ENCODE data around the gene CA12.

Gene CA12

DNA sequence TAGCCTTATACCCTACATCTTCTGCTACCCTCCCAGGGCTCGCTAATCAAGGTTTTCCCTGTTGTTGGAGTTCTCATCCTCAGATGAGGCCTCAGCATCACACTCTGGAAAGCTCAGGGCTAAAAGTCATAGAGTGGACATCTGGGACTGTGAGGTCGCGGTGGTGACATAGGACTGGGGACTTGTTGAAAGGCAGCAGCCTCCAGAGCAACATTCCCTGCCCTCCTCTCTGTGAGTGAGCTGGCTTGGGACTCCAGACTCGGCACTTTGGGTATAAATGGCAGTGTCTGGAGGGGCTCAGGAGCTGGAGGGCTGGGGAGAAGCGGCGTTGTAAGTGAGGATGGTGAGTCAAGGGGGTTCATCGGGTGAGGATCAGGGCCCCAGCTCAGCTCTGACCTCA, 2.7 kb downstream of the CA12 start:
- DNase-seq: no peak
- no peak overlapping the region for H3K4me3 ChIP-seq (ENCODE audit: low read depth, low read length)
- TF ChIP-seq, protein P1, sequence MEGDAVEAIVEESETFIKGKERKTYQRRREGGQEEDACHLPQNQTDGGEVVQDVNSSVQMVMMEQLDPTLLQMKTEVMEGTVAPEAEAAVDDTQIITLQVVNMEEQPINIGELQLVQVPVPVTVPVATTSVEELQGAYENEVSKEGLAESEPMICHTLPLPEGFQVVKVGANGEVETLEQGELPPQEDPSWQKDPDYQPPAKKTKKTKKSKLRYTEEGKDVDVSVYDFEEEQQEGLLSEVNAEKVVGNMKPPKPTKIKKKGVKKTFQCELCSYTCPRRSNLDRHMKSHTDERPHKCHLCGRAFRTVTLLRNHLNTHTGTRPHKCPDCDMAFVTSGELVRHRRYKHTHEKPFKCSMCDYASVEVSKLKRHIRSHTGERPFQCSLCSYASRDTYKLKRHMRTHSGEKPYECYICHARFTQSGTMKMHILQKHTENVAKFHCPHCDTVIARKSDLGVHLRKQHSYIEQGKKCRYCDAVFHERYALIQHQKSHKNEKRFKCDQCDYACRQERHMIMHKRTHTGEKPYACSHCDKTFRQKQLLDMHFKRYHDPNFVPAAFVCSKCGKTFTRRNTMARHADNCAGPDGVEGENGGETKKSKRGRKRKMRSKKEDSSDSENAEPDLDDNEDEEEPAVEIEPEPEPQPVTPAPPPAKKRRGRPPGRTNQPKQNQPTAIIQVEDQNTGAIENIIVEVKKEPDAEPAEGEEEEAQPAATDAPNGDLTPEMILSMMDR (IDR thresholded peaks at IDR 0.05; ENCODE audit: low read depth, low read length, missing control alignments): no peak
- no peaks in the 10 kb centered on the region for H3K36me3 ChIP-seq (replicated peaks)
- no peaks in the 10 kb centered on the region for H3K27me3 ChIP-seq (replicated peaks)
- no peak overlapping the region for H3K27ac ChIP-seq
- in situ Hi-C loops (cut with HindIII; ENCODE audit: low pct_ligation_motif_present, low sequenced_read_pairs): no loop called here

DNA sequence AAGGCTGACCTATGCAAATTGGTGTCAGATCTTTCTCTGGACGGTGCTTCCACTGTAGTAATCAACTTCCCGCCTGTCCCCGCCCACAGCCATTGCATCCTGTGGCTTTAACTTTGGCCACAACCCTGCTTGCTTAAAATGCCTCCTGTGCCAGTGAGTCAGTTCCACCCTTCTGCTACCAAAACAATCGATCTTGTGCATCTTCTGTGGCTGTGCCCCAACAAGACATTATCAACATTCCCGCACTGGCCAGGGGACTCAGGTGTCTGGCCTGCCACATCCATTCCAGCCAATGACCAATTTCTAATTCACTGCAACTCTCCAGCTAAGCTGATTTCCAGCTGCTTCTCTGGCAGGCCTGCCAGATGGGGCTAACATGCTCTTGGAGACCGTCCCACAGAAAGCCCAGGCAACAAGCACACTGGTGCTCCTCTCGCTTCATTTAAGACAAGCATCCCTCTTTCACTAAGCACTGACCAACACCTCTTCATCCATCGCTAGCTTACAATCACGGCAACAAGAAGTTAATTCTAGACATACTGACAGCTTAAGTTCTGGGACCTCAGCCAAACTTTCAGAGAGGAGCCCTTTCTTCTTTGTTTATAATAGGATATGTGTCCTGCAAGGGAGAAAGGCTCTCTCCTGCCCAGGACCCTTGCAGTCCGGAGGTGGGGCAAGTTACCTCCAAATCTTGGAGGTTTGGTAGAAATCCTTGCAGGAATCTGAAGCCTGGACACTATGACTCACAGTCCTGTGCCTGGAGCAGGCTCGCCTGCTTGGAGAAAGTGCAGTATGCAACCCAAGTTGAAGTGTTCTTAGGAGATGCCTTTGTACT, 6.7 kb downstream of the CA12 start:
- Histone ChIP-seq H3K27me3 (replicated peaks) (no peaks in the 10 kb centered on the region), H3K36me3 (replicated peaks) (no peaks in the 10 kb centered on the region), H3K27ac (peak overlapping the region; percentile 52), H3K4me3 (ENCODE audit: low read depth, low read length) (no peak overlapping the region)
- in situ Hi-C loops (cut with HindIII; ENCODE audit: low pct_ligation_motif_present, low sequenced_read_pairs): no loop called here
- TF ChIP-seq, protein P1 (IDR thresholded peaks at IDR 0.05; ENCODE audit: low read depth, low read length, missing control alignments): no peak
- DNase-seq: peak; percentile 51

DNA sequence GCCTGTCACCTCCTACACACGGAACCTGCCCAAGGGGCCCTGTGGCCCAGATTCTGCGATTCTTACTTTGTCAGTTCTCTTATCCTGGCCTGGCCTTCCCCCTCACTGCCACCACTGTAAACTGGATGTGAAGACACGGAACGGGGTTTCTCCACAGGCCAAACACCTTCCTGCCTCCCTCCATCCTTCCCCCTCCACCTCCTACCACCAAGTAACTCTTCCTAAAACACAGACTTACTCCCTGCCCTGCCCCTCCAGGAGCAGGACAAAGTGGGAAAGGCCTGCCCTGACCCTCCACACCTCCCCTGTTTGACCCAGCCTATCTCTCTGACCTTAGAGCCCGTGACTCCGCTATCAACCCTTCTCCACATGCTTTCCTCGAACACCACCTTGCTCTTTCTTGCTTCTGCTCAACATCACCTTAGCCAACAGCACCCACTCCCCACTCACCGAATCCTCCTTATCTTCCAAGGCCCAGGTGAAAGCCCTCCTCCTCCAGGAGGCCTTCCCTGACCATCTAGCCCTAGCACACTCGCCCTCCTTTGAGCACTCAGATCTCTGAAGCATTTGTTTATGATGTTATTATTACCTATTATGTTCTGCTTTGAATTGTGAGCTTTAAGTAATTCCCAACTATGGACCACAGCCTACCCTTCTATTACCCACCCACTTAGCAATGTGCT, 7.6 kb downstream of the CA12 start:
- DNase-seq: no peak
- H3K27ac ChIP-seq: no peak overlapping the region
- in situ Hi-C loops (cut with HindIII; ENCODE audit: low pct_ligation_motif_present, low sequenced_read_pairs): no loop called here
- no peak overlapping the region for H3K4me3 ChIP-seq (ENCODE audit: low read depth, low read length)
- H3K27me3 ChIP-seq (replicated peaks): no peaks in the 10 kb centered on the region
- H3K36me3 ChIP-seq (replicated peaks): no peaks in the 10 kb centered on the region
- TF ChIP-seq, protein P1 (IDR thresholded peaks at IDR 0.05; ENCODE audit: low read depth, low read length, missing control alignments): no peak

DNA sequence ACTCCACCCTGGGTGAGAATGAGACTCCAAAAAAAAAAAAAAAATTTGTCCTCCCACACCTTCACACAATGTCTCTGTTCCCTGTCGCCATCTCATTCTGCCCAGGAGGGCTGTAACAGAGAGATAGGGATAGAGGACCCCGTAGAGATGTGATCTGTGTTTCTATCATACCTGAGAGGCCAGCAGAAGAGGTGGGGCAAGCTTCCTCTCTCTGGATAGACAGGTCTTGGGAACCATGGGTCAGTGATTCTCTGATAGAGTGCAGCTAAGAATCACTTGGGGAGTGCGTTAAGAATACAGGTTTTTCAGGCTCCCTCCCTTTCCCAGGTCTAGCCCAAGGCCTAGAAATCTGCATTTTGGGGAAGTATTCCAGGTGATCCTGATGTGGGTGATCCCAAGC, 8.3 kb downstream of the CA12 start:
- in situ Hi-C loops (cut with HindIII; ENCODE audit: low pct_ligation_motif_present, low sequenced_read_pairs): no loop called here
- Histone ChIP-seq H3K27me3 (replicated peaks) (no peaks in the 10 kb centered on the region), H3K4me3 (ENCODE audit: low read depth, low read length) (no peak overlapping the region), H3K27ac (no peak overlapping the region), H3K36me3 (replicated peaks) (no peaks in the 10 kb centered on the region)
- TF ChIP-seq, protein P1 (IDR thresholded peaks at IDR 0.05; ENCODE audit: low read depth, low read length, missing control alignments): no peak
- DNase-seq: no peak

DNA sequence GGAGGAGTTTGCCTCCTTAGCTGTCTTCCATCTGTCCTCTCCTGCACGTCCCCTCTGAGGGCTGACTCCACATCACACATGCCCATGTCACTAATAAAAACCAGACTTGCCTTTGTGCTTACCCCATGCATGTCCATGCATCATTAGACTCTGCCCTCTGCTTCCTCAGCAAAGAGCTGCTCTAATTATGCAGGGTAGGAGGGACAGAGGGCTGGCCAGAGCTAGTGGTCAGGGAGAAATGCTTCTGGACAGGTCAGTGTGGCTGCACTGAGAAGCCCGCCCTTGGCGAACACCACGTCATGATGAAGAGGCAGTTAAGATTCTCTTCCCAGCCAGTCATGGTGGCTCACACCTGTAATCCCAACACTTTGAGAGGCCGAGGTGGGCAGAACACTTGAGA, 8.9 kb downstream of the CA12 start:
- in situ Hi-C loops (cut with HindIII; ENCODE audit: low pct_ligation_motif_present, low sequenced_read_pairs): no loop called here
- Histone ChIP-seq H3K27ac (peak overlapping the region; percentile 52), H3K4me3 (ENCODE audit: low read depth, low read length) (no peak overlapping the region), H3K27me3 (replicated peaks) (no peaks in the 10 kb centered on the region), H3K36me3 (replicated peaks) (no peaks in the 10 kb centered on the region)
- DNase-seq: no peak
- TF ChIP-seq, protein P1 (IDR thresholded peaks at IDR 0.05; ENCODE audit: low read depth, low read length, missing control alignments): no peak

All from brain microvascular endothelial cell (primary cell).